H9 (cell line): ENCODE results near the gene POLD3. TPM values are rescaled to one million over a fixed set of nuclear protein-coding genes. Genes with fewer than 3 reads are reported as not detected.

ENCODE experiments used
- DNase-seq: peaks from one replicate; pipeline ENCODE4 v3.0.0-alpha.2; 2017
- H2AFZ ChIP-seq: one replicate; pipeline ENCODE4 v1.6.1; 2013; ENCODE audit warnings: mild to moderate bottlenecking, low read length, control low read depth, moderate library complexity
- H2AK5ac ChIP-seq: 2 replicates; pipeline ENCODE4 v1.6.1; 2013; ENCODE audit warnings: low read length, control low read depth, mixed read lengths; ENCODE audit not compliant: insufficient read length
- H2BK120ac ChIP-seq: one replicate; pipeline ENCODE4 v1.6.1; 2013; ENCODE audit warnings: low read depth, mild to moderate bottlenecking, low read length, control low read depth, inconsistent platforms; ENCODE audit not compliant: poor library complexity, severe bottlenecking
- H2BK12ac ChIP-seq: 2 replicates; pipeline ENCODE4 v1.6.1; 2013; ENCODE audit warnings: low read length, control low read depth, mixed read lengths, low read depth; ENCODE audit not compliant: insufficient read length
- H2BK15ac ChIP-seq: 2 replicates; pipeline ENCODE4 v1.6.1; 2013; ENCODE audit warnings: low read depth, low read length, control low read depth
- H2BK20ac ChIP-seq: one replicate; pipeline ENCODE4 v1.6.1; 2013; ENCODE audit warnings: low read depth, mild to moderate bottlenecking, low read length, control low read depth, inconsistent platforms; ENCODE audit not compliant: poor library complexity, severe bottlenecking
- H2BK5ac ChIP-seq: 2 replicates; pipeline ENCODE4 v1.6.1; 2013; ENCODE audit warnings: low read length, control low read depth, mixed read lengths; ENCODE audit not compliant: insufficient read length
- H3K14ac ChIP-seq: 2 replicates; pipeline ENCODE4 v1.6.1; 2013; ENCODE audit warnings: low read length, control low read depth; ENCODE audit not compliant: insufficient read depth
- H3K18ac ChIP-seq: 2 replicates; pipeline ENCODE4 v1.6.1; 2013; ENCODE audit warnings: low read depth, mild to moderate bottlenecking, mixed read lengths, low read length, control low read depth; ENCODE audit not compliant: insufficient read length
- H3K23ac ChIP-seq: 2 replicates; pipeline ENCODE4 v1.6.1; 2013; ENCODE audit warnings: low read length, control low read depth, mixed read lengths, low read depth; ENCODE audit not compliant: insufficient read length
- H3K23me2 ChIP-seq: 2 replicates; pipeline ENCODE4 v1.6.1; 2013; ENCODE audit warnings: low read depth, mild to moderate bottlenecking, mixed read lengths, low read length, control low read depth; ENCODE audit not compliant: insufficient read length, poor library complexity, severe bottlenecking
- H3K27ac ChIP-seq: 2 replicates; pipeline ENCODE4 v1.5.1; 2013; ENCODE audit warnings: low read length, control low read depth, mixed read lengths, low read depth; ENCODE audit not compliant: insufficient read length
- H3K27me3 ChIP-seq: 2 replicates; pipeline ENCODE4 v1.6.1; 2013; ENCODE audit warnings: low read length, control low read depth, inconsistent platforms; ENCODE audit not compliant: insufficient read depth
- H3K4ac ChIP-seq: 2 replicates; pipeline ENCODE4 v1.6.1; 2013; ENCODE audit warnings: low read depth, mild to moderate bottlenecking, control low read depth, inconsistent platforms, low read length, moderate library complexity
- H3K4me1 ChIP-seq: 2 replicates; pipeline ENCODE4 v1.6.1; 2013; ENCODE audit warnings: low read length, control low read depth, inconsistent platforms; ENCODE audit not compliant: insufficient read depth
- H3K4me2 ChIP-seq: 2 replicates; pipeline ENCODE4 v1.6.1; 2013; ENCODE audit warnings: low read length, control low read depth, mixed read lengths; ENCODE audit not compliant: insufficient read length, insufficient read depth
- H3K56ac ChIP-seq: 2 replicates; pipeline ENCODE4 v1.6.1; 2013; ENCODE audit warnings: low read depth, mild to moderate bottlenecking, mixed read lengths, low read length, control low read depth; ENCODE audit not compliant: insufficient read length
- H3K79me1 ChIP-seq: 2 replicates; pipeline ENCODE4 v1.6.1; 2013; ENCODE audit warnings: low read depth, mild to moderate bottlenecking, moderate library complexity, low read length, control low read depth, inconsistent platforms; ENCODE audit not compliant: insufficient read depth, poor library complexity, severe bottlenecking
- H3K79me2 ChIP-seq: 2 replicates; pipeline ENCODE4 v1.6.1; 2013; ENCODE audit warnings: low read length, control low read depth, inconsistent platforms; ENCODE audit not compliant: insufficient read depth
- H3K9ac ChIP-seq: 2 replicates; pipeline ENCODE4 v1.6.1; 2013; ENCODE audit warnings: low read length, control low read depth, mixed read lengths; ENCODE audit not compliant: insufficient read length; ENCODE audit errors: extremely low read depth
- H3K9me3 ChIP-seq: one replicate; pipeline ENCODE4 v1.6.1; 2013; ENCODE audit warnings: low read depth, low read length, inconsistent platforms; ENCODE audit not compliant: control insufficient read depth
- H3T11ph ChIP-seq: one replicate; pipeline ENCODE4 v1.6.1; 2013; ENCODE audit warnings: mild to moderate bottlenecking, low read length, control low read depth, inconsistent platforms
- H4K20me1 ChIP-seq: one replicate; pipeline ENCODE4 v1.6.1; 2013; ENCODE audit not compliant: control insufficient read depth, insufficient read length, insufficient read depth
- H4K5ac ChIP-seq: 2 replicates; pipeline ENCODE4 v1.6.1; 2013; ENCODE audit warnings: low read depth, mild to moderate bottlenecking, mixed read lengths, low read length, control low read depth; ENCODE audit not compliant: insufficient read length
- H4K8ac ChIP-seq: replicated peaks from 2 replicates; pipeline ENCODE4 v1.6.1; 2013; ENCODE audit warnings: low read length, control low read depth, mixed read lengths, low read depth; ENCODE audit not compliant: insufficient read length
- H4K91ac ChIP-seq: 2 replicates; pipeline ENCODE4 v1.6.1; 2013; ENCODE audit warnings: low read depth, mild to moderate bottlenecking, moderate library complexity, mixed read lengths, low read length, control low read depth; ENCODE audit not compliant: insufficient read length
- H3K27ac Mint-ChIP-seq, 3 experiments: 2 replicates in 2 of 3; 3 replicates in 1 of 3; pipeline ENCODE4 v1.8.0; 2020 to 2021; ENCODE audit warnings: mixed read lengths in 3 of 3, mild to moderate bottlenecking in 1 of 3, moderate library complexity in 1 of 3
- H3K27me3 Mint-ChIP-seq: 2 replicates; pipeline ENCODE4 v1.8.0; 2021; ENCODE audit warnings: low read depth, mild to moderate bottlenecking, moderate library complexity, mixed read lengths
- H3K36me3 Mint-ChIP-seq, 3 experiments: 2 replicates in 2 of 3; 3 replicates in 1 of 3; pipeline ENCODE4 v1.8.0; 2020 to 2021; ENCODE audit warnings: low read depth in 3 of 3, mixed read lengths in 3 of 3; ENCODE audit not compliant: insufficient read depth in 1 of 3
- H3K4me1 Mint-ChIP-seq, 2 experiments: 2 replicates each; pipeline ENCODE4 v1.8.0; 2020; ENCODE audit warnings: mixed read lengths in 2 of 2
- H3K4me3 Mint-ChIP-seq, 2 experiments: 2 replicates in 1 of 2; 3 replicates in 1 of 2; pipeline ENCODE4 v1.8.0; 2020 to 2021; ENCODE audit warnings: mild to moderate bottlenecking in 2 of 2, mixed read lengths in 2 of 2, moderate library complexity in 1 of 2
- H3K9me3 Mint-ChIP-seq, 2 experiments: 2 replicates in 1 of 2; 3 replicates in 1 of 2; pipeline ENCODE4 v1.8.0; 2020; ENCODE audit warnings: mild to moderate bottlenecking in 2 of 2, mixed read lengths in 2 of 2, moderate library complexity in 1 of 2
- WGBS: extraction: QIAGEN DNeasy Blood & Tissue Kit; methylation state at CpG from one replicate; pipeline ENCODE4 v1.1.7; 2013; ENCODE audit warnings: missing lambda C conversion rate, low lambda C conversion rate, mixed read lengths; ENCODE audit not compliant: insufficient read length; ENCODE audit errors: extremely low coverage; 5-methylcytosine and 5-hydroxymethylcytosine counted together
- total RNA-seq: library from RNA; stranded (reverse); gene quantifications from 2 replicates; pipeline ENCODE4 v1.2.1, GENCODE V29; 2021
- TF ChIP-seq, protein P1 (sequence below): fragments of 200-600 bp; sonication (generic); conservative IDR thresholded peaks from 3 replicates; pipeline ENCODE4 v1.8.0; 2021; ENCODE audit warnings: antibody characterized with exemption, mild to moderate bottlenecking

The POLD3 gene
- total RNA-seq, 1 experiment from 2014 or later: 34.1 TPM

DNA sequence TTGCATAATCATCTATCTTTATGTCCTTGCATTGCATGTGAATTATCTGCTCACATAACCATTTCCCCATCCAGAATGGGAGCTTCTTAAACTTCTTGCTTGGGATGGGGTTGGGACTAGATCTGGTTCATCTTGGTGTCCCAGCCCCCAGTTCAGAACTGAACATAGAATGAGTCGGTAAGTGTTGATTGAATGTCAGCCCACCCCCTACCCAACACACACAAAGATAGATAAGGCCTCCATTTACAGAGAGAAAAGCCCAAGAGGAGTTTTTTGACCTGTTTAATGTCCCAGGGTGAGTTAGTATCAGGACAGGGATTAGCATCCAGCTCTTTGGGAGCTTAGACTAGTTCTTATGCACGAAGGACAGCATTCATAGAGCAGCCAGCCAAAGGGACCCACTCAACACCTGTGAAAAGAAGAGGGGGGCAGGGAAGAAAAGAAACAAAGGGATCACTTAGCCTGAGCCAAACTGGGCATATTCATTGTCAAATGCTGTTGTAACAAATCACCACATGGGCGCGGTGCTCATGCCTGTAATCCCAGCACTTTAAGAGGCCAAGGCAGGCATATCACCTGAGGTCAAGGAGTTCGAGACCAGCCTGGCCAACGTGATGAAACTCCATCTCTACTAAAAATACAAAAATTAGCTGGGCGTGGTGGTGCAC lies 81.4 kb downstream of the POLD3 start:
- Histone ChIP-seq H3K79me1 (no peaks in the 10 kb centered on the region), H4K8ac (no peak overlapping the region), H3K4ac (no peak overlapping the region), H3K23ac (no peak overlapping the region), H3K4me1 (no peaks in the 10 kb centered on the region), H2BK120ac (no peak overlapping the region), H2BK12ac (no peak overlapping the region), H2BK20ac (no peak overlapping the region), H2AFZ (no peak overlapping the region), H3K56ac (no peak overlapping the region), H3K14ac (no peak overlapping the region), H3K9me3 (no peaks in the 10 kb centered on the region), H4K91ac (no peak overlapping the region), H3K79me2 (no peaks in the 10 kb centered on the region), H3K27ac (no peak overlapping the region), H3T11ph (no peak overlapping the region), H2BK15ac (no peak overlapping the region), H4K5ac (no peak overlapping the region), H3K9ac (no peak overlapping the region), H2BK5ac (no peak overlapping the region), H3K18ac (no peak overlapping the region), H2AK5ac (no peak overlapping the region), H3K23me2 (no peaks in the 10 kb centered on the region), H3K4me2 (no peak overlapping the region), H4K20me1 (no peaks in the 10 kb centered on the region), H3K27me3 (no peaks in the 10 kb centered on the region)
- no peaks in the 10 kb centered on the region for H3K27me3 Mint-ChIP-seq
- peaks cover 0 to 5% (median 5%) of the 10 kb centered on the region in 3 experiments; a peak in 5 of 7 replicates for H3K36me3 Mint-ChIP-seq
- no peak overlapping the region; a peak in 1 of 7 replicates for H3K27ac Mint-ChIP-seq
- TF ChIP-seq, protein P1, sequence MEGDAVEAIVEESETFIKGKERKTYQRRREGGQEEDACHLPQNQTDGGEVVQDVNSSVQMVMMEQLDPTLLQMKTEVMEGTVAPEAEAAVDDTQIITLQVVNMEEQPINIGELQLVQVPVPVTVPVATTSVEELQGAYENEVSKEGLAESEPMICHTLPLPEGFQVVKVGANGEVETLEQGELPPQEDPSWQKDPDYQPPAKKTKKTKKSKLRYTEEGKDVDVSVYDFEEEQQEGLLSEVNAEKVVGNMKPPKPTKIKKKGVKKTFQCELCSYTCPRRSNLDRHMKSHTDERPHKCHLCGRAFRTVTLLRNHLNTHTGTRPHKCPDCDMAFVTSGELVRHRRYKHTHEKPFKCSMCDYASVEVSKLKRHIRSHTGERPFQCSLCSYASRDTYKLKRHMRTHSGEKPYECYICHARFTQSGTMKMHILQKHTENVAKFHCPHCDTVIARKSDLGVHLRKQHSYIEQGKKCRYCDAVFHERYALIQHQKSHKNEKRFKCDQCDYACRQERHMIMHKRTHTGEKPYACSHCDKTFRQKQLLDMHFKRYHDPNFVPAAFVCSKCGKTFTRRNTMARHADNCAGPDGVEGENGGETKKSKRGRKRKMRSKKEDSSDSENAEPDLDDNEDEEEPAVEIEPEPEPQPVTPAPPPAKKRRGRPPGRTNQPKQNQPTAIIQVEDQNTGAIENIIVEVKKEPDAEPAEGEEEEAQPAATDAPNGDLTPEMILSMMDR: no peak
- peaks cover 8 to 13% of the 10 kb centered on the region in 2 experiments for H3K4me1 Mint-ChIP-seq
- peak; percentile 12 for DNase-seq
- WGBS: no CpG with 5 or more reads among the region's 7 CpGs
- H3K4me3 Mint-ChIP-seq: no peak overlapping the region
- peaks cover 7 to 9% of the 10 kb centered on the region in 2 experiments; a peak in 3 of 5 replicates for H3K9me3 Mint-ChIP-seq
